HepG2 (cell line): ENCODE measurements around the gene NPNT. TPM values are rescaled to one million over a fixed set of nuclear protein-coding genes. Genes with fewer than 3 reads are reported as not detected.

Experiments
- ASH2L ChIP-seq: fragments of 300-600, 200-600 bp; sonication (generic); IDR thresholded peaks from 2 replicates; pipeline ENCODE4 v1.7.0; 2017; ENCODE audit warnings: low read depth, mild to moderate bottlenecking, moderate library complexity, mixed read lengths, low read length; ENCODE audit not compliant: insufficient read length
- ATF7-NPFF ChIP-seq: sonication (generic); formaldehyde crosslinking; IDR thresholded peaks from 2 replicates; pipeline ENCODE4 v1.8.1; 2023; ENCODE audit warnings: mild to moderate bottlenecking, low read depth, missing genetic modification reagents, moderate library complexity
- CAMTA2 ChIP-seq: sonication (generic); formaldehyde crosslinking; IDR thresholded peaks from 2 replicates; pipeline ENCODE4 v1.4.0; 2020; ENCODE audit warnings: mild to moderate bottlenecking, missing genetic modification reagents, borderline replicate concordance
- CBFB ChIP-seq: sonication (generic); formaldehyde crosslinking; IDR thresholded peaks from 2 replicates; pipeline ENCODE4 v1.4.0; 2020; ENCODE audit warnings: missing genetic modification reagents
- DMAP1 ChIP-seq: IDR thresholded peaks from 2 replicates; pipeline ENCODE4 v1.6.1; 2016
- ELF4 ChIP-seq: sonication (generic); formaldehyde crosslinking; IDR thresholded peaks from 2 replicates; pipeline ENCODE4 v1.5.0; 2020; ENCODE audit warnings: missing genetic modification reagents, mild to moderate bottlenecking, moderate library complexity, borderline replicate concordance
- GATA4 ChIP-seq: sonication (generic); IDR thresholded peaks from 2 replicates; pipeline ENCODE4 v1.6.1; 2016; ENCODE audit warnings: antibody characterized with exemption, low read depth, borderline replicate concordance
- HDAC2 ChIP-seq: sonication (generic); formaldehyde crosslinking; IDR thresholded peaks from 2 replicates; pipeline ENCODE4 v1.4.0; 2020; ENCODE audit warnings: missing genetic modification reagents
- HMGXB3 ChIP-seq: sonication (generic); formaldehyde crosslinking; IDR thresholded peaks from 2 replicates; pipeline ENCODE4 v1.4.0; 2020; ENCODE audit warnings: missing genetic modification reagents, borderline replicate concordance
- MEIS1 ChIP-seq: sonication (generic); formaldehyde crosslinking; IDR thresholded peaks from 2 replicates; pipeline ENCODE4 v1.9.0; 2021; ENCODE audit warnings: mild to moderate bottlenecking, missing genetic modification reagents, moderate library complexity, borderline replicate concordance
- NCOR1 ChIP-seq: fragments of 200-600 bp; sonication (generic); IDR thresholded peaks from 2 replicates; pipeline ENCODE4 v1.7.0; 2017; ENCODE audit warnings: antibody characterized with exemption, low read length, borderline replicate concordance
- PAXIP1 ChIP-seq: sonication (generic); formaldehyde crosslinking; conservative IDR thresholded peaks from 2 replicates; pipeline ENCODE4 v1.4.0; 2020; ENCODE audit warnings: mild to moderate bottlenecking, missing genetic modification reagents, moderate library complexity
- POLR2AphosphoS5 ChIP-seq: IDR thresholded peaks from 2 replicates; pipeline ENCODE4 v1.6.1; 2012; ENCODE audit warnings: low read depth, low read length
- SP140L ChIP-seq: sonication (generic); formaldehyde crosslinking; IDR thresholded peaks from 2 replicates; pipeline ENCODE4 v1.4.0; 2020; ENCODE audit warnings: missing genetic modification reagents, borderline replicate concordance
- TGIF2 ChIP-seq: IDR thresholded peaks from 2 replicates; pipeline ENCODE4 v1.6.1; 2016; ENCODE audit warnings: control low read depth, missing compliant biosample characterization
- ZBTB38 ChIP-seq: sonication (generic); formaldehyde crosslinking; IDR thresholded peaks from 2 replicates; pipeline ENCODE4 v1.5.1; 2020; ENCODE audit warnings: mild to moderate bottlenecking, missing genetic modification reagents
- ZFP62 ChIP-seq: sonication (generic); formaldehyde crosslinking; IDR thresholded peaks from 2 replicates; pipeline ENCODE4 v1.4.0; 2020; ENCODE audit warnings: missing genetic modification reagents
- ZNF17 ChIP-seq: sonication (generic); formaldehyde crosslinking; IDR thresholded peaks from 2 replicates; pipeline ENCODE4 v1.5.0; 2020; ENCODE audit warnings: mild to moderate bottlenecking, missing genetic modification reagents
- ZNF337 ChIP-seq: sonication (generic); formaldehyde crosslinking; IDR thresholded peaks from 2 replicates; pipeline ENCODE4 v1.5.1; 2020; ENCODE audit warnings: missing genetic modification reagents, low read depth, mild to moderate bottlenecking, borderline replicate concordance
- ZNF570 ChIP-seq: sonication (generic); formaldehyde crosslinking; IDR thresholded peaks from 2 replicates; pipeline ENCODE4 v1.4.0; 2020; ENCODE audit warnings: mild to moderate bottlenecking, missing genetic modification reagents, borderline replicate concordance
- ZSCAN30 ChIP-seq: sonication (generic); formaldehyde crosslinking; IDR thresholded peaks from 2 replicates; pipeline ENCODE4 v1.5.0; 2020; ENCODE audit warnings: mild to moderate bottlenecking, missing genetic modification reagents
- polyA plus RNA-seq, 8 experiments: library from polyadenylated mRNA; depleted of rRNA in 3 of 8; stranded (reverse) in 7 of 8; unstranded in 1 of 8; fragments of >200 nt; fragmentation: Illumina TruSeq in 4 of 8; extraction: Trizol in 4 of 8; gene quantifications; 2 replicates each; pipeline versions ENCODE4 v1.2.1 to v1.2.3, GENCODE V29; 2011 to 2016; ENCODE audit warnings: low read depth in 4 of 8, missing spikeins in 1 of 8, mixed read lengths in 1 of 8; ENCODE audit not compliant: insufficient read depth in 1 of 8
- total RNA-seq, 5 experiments: library from RNA; depleted of rRNA; stranded (reverse); fragments of >200 nt; fragmentation: Illumina TruSeq; extraction: Trizol; gene quantifications; 2 replicates each; pipeline ENCODE4 v1.2.3, GENCODE V29; 2016; ENCODE audit warnings: low read depth in 1 of 5
- TF ChIP-seq, protein P1 (sequence below): sonication (generic); formaldehyde crosslinking; IDR thresholded peaks from 2 replicates; pipeline ENCODE4 v1.8.1; 2023; ENCODE audit warnings: missing genetic modification reagents, mild to moderate bottlenecking, borderline replicate concordance

The NPNT gene
- total and polyA plus RNA-seq, 2 of the 13 experiments (the other 11 are each of a cell fraction or from before 2014, with no cell fraction given), result 1.1 to 19.1 TPM

- TF ChIP-seq ASH2L, result no peak
- no peak for TF ChIP-seq DMAP1 (CRISPR knock-in tag)
- TF ChIP-seq ZNF337, result no peak
- TF ChIP-seq PAXIP1, result no peak
- TF ChIP-seq HDAC2 (CRISPR knock-in tag), result no peak
- no peak for TF ChIP-seq SP140L (CRISPR knock-in tag)
- TF ChIP-seq ZNF17 (CRISPR knock-in tag), result no peak
- no peak for TF ChIP-seq ZSCAN30
- TF ChIP-seq HMGXB3 (CRISPR knock-in tag), result no peak
- TF ChIP-seq ZFP62 (CRISPR knock-in tag), result no peak
- 0 out of 2 replicates have a peak, but pooled peaks have one; percentile 15 for TF ChIP-seq ATF7-NPFF (CRISPR knock-in tag)
- TF ChIP-seq ZBTB38 (CRISPR knock-in tag), result no peak
- no peak for TF ChIP-seq TGIF2 (CRISPR knock-in tag)
- TF ChIP-seq POLR2AphosphoS5, result no peak
- TF ChIP-seq CAMTA2 (CRISPR knock-in tag), result no peak
- no peak for TF ChIP-seq CBFB (CRISPR knock-in tag)
- no peak for TF ChIP-seq ZNF570
- TF ChIP-seq ELF4 (CRISPR knock-in tag), result no peak
- no peak for TF ChIP-seq MEIS1
- TF ChIP-seq NCOR1, result no peak
- TF ChIP-seq, protein P1, sequence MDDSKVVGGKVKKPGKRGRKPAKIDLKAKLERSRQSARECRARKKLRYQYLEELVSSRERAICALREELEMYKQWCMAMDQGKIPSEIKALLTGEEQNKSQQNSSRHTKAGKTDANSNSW (CRISPR knock-in tag), result no peak
- no peak for TF ChIP-seq GATA4
Observed at GRCh38 chr4:105894660-105895582, at the start of gene NPNT (continued).
